Urinary bladder (tissue), 4 donors: ENCODE data around the gene DNASE1L3. TPM values are rescaled to one million over a fixed set of nuclear protein-coding genes. Genes with fewer than 3 reads are reported as not detected.
"Not testable (repeated sequence)": the region's sequence is repeated elsewhere in the genome, so short reads cannot be mapped to it uniquely, and the experiment has no call there.

ENCODE experiments used
- DNase-seq: peaks from one replicate; pipeline ENCODE4 v3.0.0-alpha.2; 2015; ENCODE audit errors: extremely low spot score
- H3K27ac ChIP-seq: one replicate; pipeline ENCODE4 v1.5.1; 2013; ENCODE audit warnings: low read depth, mild to moderate bottlenecking, moderate library complexity
- H3K36me3 ChIP-seq: one replicate; pipeline ENCODE4 v1.6.1; 2013; ENCODE audit warnings: mild to moderate bottlenecking, moderate library complexity; ENCODE audit not compliant: insufficient read depth
- H3K4me1 ChIP-seq: one replicate; pipeline ENCODE4 v1.6.1; 2013; ENCODE audit warnings: mild to moderate bottlenecking, moderate library complexity; ENCODE audit not compliant: insufficient read depth
- H3K4me3 ChIP-seq: one replicate; pipeline ENCODE4 v1.5.1; 2013; ENCODE audit warnings: low read depth, low read length
- WGBS: extraction: QIAGEN DNeasy Blood & Tissue Kit; methylation state at CpG from one replicate; pipeline ENCODE4 v1.1.7; 2013; 5-methylcytosine and 5-hydroxymethylcytosine counted together
- polyA plus RNA-seq: library from polyadenylated mRNA; stranded (reverse); fragments of 200-250 nt; gene quantifications from one replicate; pipeline ENCODE4 v1.2.3, GENCODE V29; 2013
- total RNA-seq: library from RNA; depleted of rRNA; stranded (reverse); fragments of >200 nt; gene quantifications from one replicate; pipeline ENCODE4 v1.2.3, GENCODE V29; 2014
- donor health status: healthy with polysubstance abuse.
- donor health status: healthy.

The DNASE1L3 gene
- total and polyA plus RNA-seq, 2 donors, result 3.5 to 5.4 TPM

- no peak overlapping the region for H3K4me3 ChIP-seq
- no peak overlapping the region for H3K27ac ChIP-seq
- H3K36me3 ChIP-seq, result no peaks in the 10 kb centered on the region
- WGBS, result 78% methylated on average over 1 of the region's 1 CpG
- no peak for DNase-seq
- H3K4me1 ChIP-seq, result peaks cover 2% of the 10 kb centered on the region
Observed at GRCh38 chr3:58242340-58242739, 31.6 kb upstream of the DNASE1L3 start.

GRCh38 chr3:58241306-58242044, 30.7 kb upstream of the DNASE1L3 start:
- WGBS, result 94% methylated on average over 4 of the region's 4 CpGs
- no peak overlapping the region for H3K4me3 ChIP-seq
- DNase-seq, result no peak
- H3K36me3 ChIP-seq, result no peaks in the 10 kb centered on the region
- no peak overlapping the region for H3K27ac ChIP-seq
- H3K4me1 ChIP-seq, result peaks cover 2% of the 10 kb centered on the region

GRCh38 chr3:58238830-58239229, 28.1 kb upstream of the DNASE1L3 start:
- Histone ChIP-seq H3K27ac (no peak overlapping the region), H3K36me3 (no peaks in the 10 kb centered on the region), H3K4me1 (peaks cover 2% of the 10 kb centered on the region), H3K4me3 (peak overlapping the region; percentile 70)
- 85% methylated on average over 7 of the region's 7 CpGs for WGBS
- no peak for DNase-seq

- 2% methylated on average over 53 of the region's 53 CpGs for WGBS
- no peaks in the 10 kb centered on the region for H3K36me3 ChIP-seq
- peaks cover 2% of the 10 kb centered on the region for H3K4me1 ChIP-seq
- H3K27ac ChIP-seq, result no peak overlapping the region
- DNase-seq, result no peak
- peak overlapping the region; percentile 70 for H3K4me3 ChIP-seq
Observed at GRCh38 chr3:58237941-58238681, 27.3 kb upstream of the DNASE1L3 start.

GRCh38 chr3:58237238-58237940, 26.6 kb upstream of the DNASE1L3 start, which contains the start of gene ABHD6:
Gene ABHD6 (plus strand): TSS chr3:58237792. CDS start chr3:58256587, 18,795 bp downstream.
- H3K36me3 ChIP-seq, result no peaks in the 10 kb centered on the region
- peak within 1 kb of the TSS; percentile 70 for H3K4me3 ChIP-seq
- peak; percentile 40 for DNase-seq
- peak within 1 kb of the TSS; percentile 60 for H3K27ac ChIP-seq
- peaks cover 2% of the 10 kb centered on the region for H3K4me1 ChIP-seq
- WGBS, result under 1% methylated on average over 75 of the region's 77 CpGs

GRCh38 chr3:58236527-58237237, 25.9 kb upstream of the DNASE1L3 start:
- Histone ChIP-seq H3K27ac (peak overlapping the region; percentile 60), H3K4me1 (peaks cover 2% of the 10 kb centered on the region), H3K4me3 (peak overlapping the region; percentile 70), H3K36me3 (no peaks in the 10 kb centered on the region)
- WGBS, result 16% methylated on average over 24 of the region's 24 CpGs
- DNase-seq, result no peak

- 73% methylated on average over 4 of the region's 4 CpGs for WGBS
- no peaks in the 10 kb centered on the region for H3K36me3 ChIP-seq
- no peak overlapping the region for H3K4me3 ChIP-seq
- peaks cover 2% of the 10 kb centered on the region for H3K4me1 ChIP-seq
- no peak overlapping the region for H3K27ac ChIP-seq
- no peak for DNase-seq
Observed at GRCh38 chr3:58235970-58236369, 25.2 kb upstream of the DNASE1L3 start.

GRCh38 chr3:58234516-58234931, 23.8 kb upstream of the DNASE1L3 start:
- H3K4me1 ChIP-seq, result peaks cover 2% of the 10 kb centered on the region
- H3K27ac ChIP-seq, result no peak overlapping the region
- DNase-seq, result no peak
- no peak overlapping the region for H3K4me3 ChIP-seq
- WGBS, result 40% methylated on average over 4 of the region's 4 CpGs
- H3K36me3 ChIP-seq, result no peaks in the 10 kb centered on the region

- DNase-seq, result no peak
- Histone ChIP-seq H3K27ac (no peak overlapping the region), H3K4me1 (no peaks in the 10 kb centered on the region), H3K36me3 (no peaks in the 10 kb centered on the region), H3K4me3 (no peak overlapping the region)
- WGBS, result 23% methylated on average over 2 of the region's 2 CpGs
Observed at GRCh38 chr3:58231666-58232065, 20.9 kb upstream of the DNASE1L3 start.

- Histone ChIP-seq H3K4me1 (no peaks in the 10 kb centered on the region), H3K36me3 (no peaks in the 10 kb centered on the region), H3K27ac (no peak overlapping the region), H3K4me3 (no peak overlapping the region)
- WGBS, result 0% methylated on average over 1 of the region's 1 CpG
- DNase-seq, result no peak
Observed at GRCh38 chr3:58230876-58231552, 20.2 kb upstream of the DNASE1L3 start.

- not testable (repeated sequence) for H3K4me1 ChIP-seq, DNase-seq, H3K36me3 ChIP-seq, H3K27ac ChIP-seq, H3K4me3 ChIP-seq
- 94% methylated on average over 3 of the region's 3 CpGs for WGBS
Observed at GRCh38 chr3:58227933-58228332, 17.2 kb upstream of the DNASE1L3 start.

GRCh38 chr3:58223855-58224254, 13.1 kb upstream of the DNASE1L3 start:
- no peak for DNase-seq
- 87% methylated on average over 4 of the region's 4 CpGs for WGBS
- H3K4me1 ChIP-seq, result no peaks in the 10 kb centered on the region
- no peak overlapping the region for H3K27ac ChIP-seq
- no peak overlapping the region for H3K4me3 ChIP-seq
- H3K36me3 ChIP-seq, result no peaks in the 10 kb centered on the region
